GM18498 (cell line): ENCODE data around the gene GSN.

Experiments used
- ATAC-seq: cut with Tn5 transposase; IDR thresholded peaks from one replicate; pipeline ENCODE4 v1.9.1; 2021; ENCODE audit warnings: mild to moderate bottlenecking, moderate library complexity; ENCODE audit not compliant: unreplicated experiment

Gene GSN

DNA sequence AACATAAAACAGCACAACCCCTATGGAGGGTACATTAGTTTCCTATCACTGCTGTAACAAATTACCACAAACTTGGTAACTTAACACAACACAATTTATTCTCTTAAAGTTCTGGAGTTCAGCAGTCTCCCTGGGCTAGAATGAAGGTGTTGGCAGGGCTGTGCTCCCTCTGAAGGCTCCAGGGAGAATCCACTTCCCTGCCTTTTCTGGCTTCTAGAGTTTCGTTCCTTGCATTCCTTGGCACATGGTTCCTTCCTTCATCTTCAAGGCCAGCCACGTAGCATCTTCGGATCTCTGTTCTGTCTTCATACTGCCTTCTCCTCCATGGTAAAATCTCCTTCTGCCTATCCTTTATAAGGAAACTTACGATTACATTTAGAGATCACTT lies 25.0 kb upstream of the GSN start:
- no peak for ATAC-seq

GRCh38 chr9:121246821-121247561 lies 21.0 kb upstream of the GSN start:
- ATAC-seq, result no peak

DNA sequence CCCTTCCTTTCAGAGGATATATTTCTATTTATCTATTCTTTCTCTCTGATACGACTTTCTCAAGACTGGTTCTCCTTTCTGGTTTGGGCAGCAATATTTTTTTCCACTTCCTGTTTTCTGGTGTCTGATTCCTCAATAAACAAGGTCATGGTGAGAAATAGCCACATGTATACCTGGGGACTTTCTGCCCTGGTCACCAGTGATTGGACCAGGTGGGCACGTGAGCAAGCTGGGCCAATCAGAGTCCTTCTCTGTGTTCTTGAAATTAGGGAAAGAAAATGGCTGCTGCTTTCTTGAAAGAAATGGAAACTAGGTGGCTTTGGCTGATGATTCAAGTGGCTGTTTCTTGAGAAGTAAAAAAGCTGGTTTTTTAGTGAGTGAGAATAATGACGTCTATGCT lies 18.4 kb upstream of the GSN start:
- ATAC-seq, result no peak

GRCh38 chr9:121252104-121252851 lies 15.7 kb upstream of the GSN start:
- no peak for ATAC-seq

GRCh38 chr9:121253162-121253561 lies 14.8 kb upstream of the GSN start:
- no peak for ATAC-seq

GRCh38 chr9:121253821-121254501 lies 14.0 kb upstream of the GSN start:
- no peak for ATAC-seq

GRCh38 chr9:121259498-121259897 lies 8.5 kb upstream of the GSN start:
- ATAC-seq, result no peak

DNA sequence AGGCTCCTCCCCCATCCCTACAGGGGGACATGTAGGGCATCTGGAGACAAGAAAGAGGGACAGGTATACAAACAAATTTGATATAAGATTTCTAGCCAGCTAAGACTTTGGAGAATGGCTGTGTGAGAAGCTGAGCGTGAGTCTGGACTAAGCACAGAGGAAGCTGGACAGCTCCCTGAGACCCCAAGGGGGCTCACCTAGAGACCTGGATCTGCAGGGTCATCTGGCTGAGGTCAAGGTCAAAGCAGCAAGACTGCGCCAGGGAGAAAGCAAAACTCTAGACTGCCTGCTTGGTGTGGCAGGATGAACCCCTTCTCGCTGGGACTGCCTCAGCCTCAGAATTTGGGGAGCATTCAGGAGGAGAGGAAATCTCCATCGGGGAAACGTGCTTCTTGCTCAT lies 8.0 kb upstream of the GSN start:
- no peak for ATAC-seq

- ATAC-seq, result no peak
Measured at GRCh38 chr9:121260457-121261106, 7.4 kb upstream of the GSN start.

GRCh38 chr9:121261107-121261460 lies 6.9 kb upstream of the GSN start:
- no peak for ATAC-seq

DNA sequence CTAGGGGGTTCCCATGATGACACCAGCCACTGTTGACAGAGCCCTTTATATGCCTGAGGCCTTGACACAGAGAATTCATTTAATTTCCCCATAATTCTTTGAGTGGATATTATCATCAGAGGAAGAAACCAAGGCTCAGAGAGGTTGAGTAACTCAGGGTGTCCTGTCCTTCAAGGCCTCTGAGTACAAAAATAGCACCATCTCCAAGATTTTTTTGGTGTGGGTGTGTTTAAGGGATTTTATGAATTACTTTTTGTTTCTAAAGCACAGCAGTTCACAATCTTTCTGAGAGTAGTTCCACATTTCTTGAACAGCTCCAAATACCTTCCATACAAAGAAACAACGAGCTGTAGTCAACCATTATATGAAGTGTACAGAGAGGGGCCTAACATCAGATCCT lies 6.2 kb upstream of the GSN start:
- ATAC-seq, result no peak

GRCh38 chr9:121262423-121262822 lies 5.5 kb upstream of the GSN start:
- ATAC-seq, result no peak

DNA sequence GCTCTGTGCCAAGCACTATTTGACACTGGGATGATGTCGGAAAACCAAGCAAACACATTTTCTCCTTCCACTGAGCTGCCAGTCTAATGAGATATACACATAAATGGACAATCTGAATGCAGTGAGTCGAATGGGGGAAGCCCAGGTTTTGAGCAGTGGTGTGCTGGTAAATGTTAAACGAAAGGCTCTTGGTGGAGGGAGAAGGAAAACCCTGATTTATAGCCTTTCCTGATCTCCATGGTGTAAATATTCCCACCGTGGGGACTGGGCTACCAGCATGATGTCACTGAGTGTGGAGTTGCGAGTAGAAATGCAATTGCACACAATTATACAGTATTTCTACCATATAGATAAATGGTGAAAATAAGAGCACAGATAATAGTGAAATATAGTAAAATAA lies 5.0 kb upstream of the GSN start:
- ATAC-seq, result no peak

DNA sequence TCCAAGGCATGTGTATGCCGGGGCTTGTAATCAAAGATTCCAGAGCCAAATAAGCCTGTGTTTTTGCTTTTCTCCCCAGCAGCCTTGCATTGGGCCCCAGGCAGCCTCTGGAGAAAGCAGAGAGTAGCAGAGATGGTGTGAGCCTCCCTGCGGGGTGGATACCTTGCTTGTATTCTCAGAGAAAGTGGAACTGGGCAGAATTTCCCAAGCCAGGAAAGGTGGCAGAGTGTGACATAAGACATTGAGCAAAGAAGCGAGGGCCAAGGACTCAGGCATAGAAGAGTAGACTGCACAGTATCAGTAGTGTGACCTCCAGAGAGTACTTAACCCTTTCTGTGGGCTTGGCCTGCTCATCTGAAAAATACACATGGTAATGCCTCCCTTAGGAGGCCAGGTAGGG lies 1.6 kb upstream of the GSN start:
- ATAC-seq, result no peak

DNA sequence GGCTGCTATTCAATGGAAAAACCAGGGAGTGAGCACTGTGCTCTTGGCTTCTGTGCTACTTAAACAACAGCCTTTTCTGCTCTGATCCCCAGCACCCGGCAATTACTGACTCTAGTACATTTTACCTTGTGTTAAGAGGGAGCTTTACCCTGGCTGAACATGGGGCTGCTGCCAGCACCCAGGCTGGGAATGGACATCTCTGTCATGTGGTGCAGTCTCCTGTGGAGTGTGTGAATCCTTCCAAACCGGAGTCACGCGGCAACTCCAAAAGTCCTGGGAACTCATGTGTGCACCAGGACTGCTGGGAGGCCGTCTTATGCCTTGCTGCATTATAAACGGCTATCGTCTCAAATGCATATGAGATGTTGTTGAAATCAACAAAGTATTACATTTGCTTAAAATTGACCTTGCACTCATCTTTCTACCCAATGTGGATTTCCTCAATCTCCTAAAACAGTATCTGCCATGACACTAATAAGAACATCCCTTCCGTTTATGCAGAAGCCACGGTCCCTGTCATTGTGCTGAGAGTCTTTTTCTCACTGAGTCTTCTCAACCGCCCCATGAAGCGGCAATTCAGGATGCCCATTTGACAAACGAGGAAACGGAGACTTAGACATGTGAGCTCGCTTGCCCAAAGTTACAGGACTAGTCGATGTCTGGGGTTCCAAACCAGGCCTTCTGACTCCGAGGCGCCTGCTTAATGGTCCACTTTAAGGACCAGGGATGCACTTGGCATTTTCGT lies 884 bp upstream of the GSN start:
- no peak for ATAC-seq

GRCh38 chr9:121268598-121268850 lies 562 bp downstream of the GSN start:
- peak; percentile 32 for ATAC-seq

- no peak for ATAC-seq
Measured at GRCh38 chr9:121268851-121269641, 1.1 kb downstream of the GSN start.

DNA sequence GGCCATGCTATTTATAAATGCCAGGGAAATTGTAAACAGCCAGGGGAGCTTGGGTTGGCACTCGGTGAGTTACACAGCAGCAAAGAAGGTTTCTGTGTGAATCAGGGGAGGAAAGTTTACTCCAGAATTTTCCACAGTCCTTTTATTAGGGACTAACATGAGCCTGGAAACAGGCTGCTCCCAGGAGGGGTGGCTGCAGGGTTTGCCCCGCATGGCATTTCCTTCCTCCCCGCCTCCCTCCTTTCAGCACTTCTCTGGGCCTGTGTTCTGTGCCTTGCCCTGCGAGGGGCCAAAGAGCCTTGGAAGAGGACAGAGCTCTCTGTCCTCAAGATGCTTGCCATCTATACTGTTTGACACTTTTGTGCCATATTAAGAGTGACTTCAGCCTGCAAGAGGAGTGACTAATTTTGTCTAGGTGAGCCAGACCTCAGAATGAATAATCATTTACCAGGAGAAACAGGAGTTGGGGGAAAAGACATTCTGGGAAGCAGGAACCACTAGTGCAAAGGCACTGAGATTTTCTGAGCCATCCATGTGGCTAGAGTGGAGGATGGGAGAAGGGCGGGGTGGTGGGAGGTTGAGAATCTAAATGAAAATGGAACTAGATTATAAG lies 1.8 kb downstream of the GSN start:
- ATAC-seq, result no peak

GRCh38 chr9:121271368-121272341 lies 3.7 kb downstream of the GSN start:
- ATAC-seq, result no peak
